ENCODE data around the gene HSD17B11. TPM values are rescaled to one million over a fixed set of nuclear protein-coding genes. Genes with fewer than 3 reads are reported as not detected.
"Not testable (repeated sequence)": the region's sequence is repeated elsewhere in the genome, so short reads cannot be mapped to it uniquely, and the experiment has no call there.

Gene HSD17B11
- total and polyA plus RNA-seq, 10 donors = 27.0 to 121 (median 54.0) TPM

- H3K4me3 ChIP-seq = no peak overlapping the region
- intact Hi-C loops (cut with DNase I; ENCODE audit: low total_unique reads) = no loop called here
- TF ChIP-seq CTCF (IDR thresholded peaks at IDR 0.05 in 8 of 11, conservative IDR thresholded peaks at IDR 0.05 in 3 of 11) = no peak
- TF ChIP-seq POLR2AphosphoS5 (IDR thresholded peaks at IDR 0.05) = no peak
- TF ChIP-seq POLR2A (IDR thresholded peaks at IDR 0.05) = no peak
- peaks cover 0 to 5% (median 0%) of the 10 kb centered on the region in 8 donors for H3K9me3 ChIP-seq
- no peak for DNase-seq
- WGBS, 5 donors = 37 to 77% (median 56%) methylated on average over 5 of the region's 5 CpGs
- H3K27ac ChIP-seq = no peak overlapping the region
- H3K36me3 ChIP-seq = no peaks in the 10 kb centered on the region
- peaks cover 8 to 31% (median 27%) of the 10 kb centered on the region in 6 donors for H3K4me1 ChIP-seq
- H3K27me3 ChIP-seq (replicated peaks in 1 of 7) = no peaks in the 10 kb centered on the region
These were observed 28.7 kb upstream of the HSD17B11 start for GRCh38 chr4:87419578-87420249.

- H3K9me3 ChIP-seq; DNase-seq; H3K27me3 ChIP-seq (replicated peaks in 1 of 7); H3K36me3 ChIP-seq; H3K4me3 ChIP-seq; H3K27ac ChIP-seq; intact Hi-C loops (cut with DNase I; ENCODE audit: low total_unique reads): not testable (repeated sequence)
- WGBS, 5 donors = 91 to 95% (median 93%) methylated on average over 4 of the region's 4 CpGs
- H3K4me1 ChIP-seq = peaks cover 3 to 18% (median 14%) of the 10 kb centered on the region in 6 donors
These were observed 27.4 kb upstream of the HSD17B11 start for GRCh38 chr4:87418410-87418809.

GRCh38 chr4:87416965-87417364 lies 26.0 kb upstream of the HSD17B11 start:
- Histone ChIP-seq H3K4me1 (peaks cover 3 to 10% (median 8%) of the 10 kb centered on the region in 6 donors), H3K9me3 (peaks cover 0 to 5% (median 0%) of the 10 kb centered on the region in 8 donors), H3K27me3 (replicated peaks in 1 of 7) (no peaks in the 10 kb centered on the region), H3K4me3 (no peak overlapping the region), H3K27ac (no peak overlapping the region), H3K36me3 (no peaks in the 10 kb centered on the region)
- intact Hi-C loops (cut with DNase I; ENCODE audit: low total_unique reads) = no loop called here
- no peak for TF ChIP-seq POLR2A (IDR thresholded peaks at IDR 0.05)
- TF ChIP-seq POLR2AphosphoS5 (IDR thresholded peaks at IDR 0.05) = no peak
- no peak for TF ChIP-seq CTCF (IDR thresholded peaks at IDR 0.05 in 8 of 11, conservative IDR thresholded peaks at IDR 0.05 in 3 of 11)
- 69 to 83% (median 76%) methylated on average over 3 of the region's 3 CpGs for WGBS, 5 donors
- no peak for DNase-seq

GRCh38 chr4:87414816-87415215 lies 23.8 kb upstream of the HSD17B11 start:
- Histone ChIP-seq H3K36me3 (no peaks in the 10 kb centered on the region), H3K4me1 (no peaks in the 10 kb centered on the region), H3K27me3 (replicated peaks in 1 of 7) (no peaks in the 10 kb centered on the region), H3K27ac (no peak overlapping the region), H3K9me3 (peaks cover 0 to 5% (median 0%) of the 10 kb centered on the region in 8 donors), H3K4me3 (no peak overlapping the region)
- TF ChIP-seq POLR2A (IDR thresholded peaks at IDR 0.05) (no peak), CTCF (IDR thresholded peaks at IDR 0.05 in 8 of 11, conservative IDR thresholded peaks at IDR 0.05 in 3 of 11) (no peak), POLR2AphosphoS5 (IDR thresholded peaks at IDR 0.05) (no peak)
- DNase-seq = no peak
- intact Hi-C loops (cut with DNase I; ENCODE audit: low total_unique reads) = no loop called here
